H9 (cell line): ENCODE results near the gene FAM3C. TPM values are rescaled to one million over a fixed set of nuclear protein-coding genes. Genes with fewer than 3 reads are reported as not detected.

Source experiments
- DNase-seq: peaks from one replicate; pipeline ENCODE4 v3.0.0-alpha.2; 2017
- H2AFZ ChIP-seq: one replicate; pipeline ENCODE4 v1.6.1; 2013; ENCODE audit warnings: mild to moderate bottlenecking, low read length, control low read depth, moderate library complexity
- H2AK5ac ChIP-seq: 2 replicates; pipeline ENCODE4 v1.6.1; 2013; ENCODE audit warnings: low read length, control low read depth, mixed read lengths; ENCODE audit not compliant: insufficient read length
- H2BK120ac ChIP-seq: one replicate; pipeline ENCODE4 v1.6.1; 2013; ENCODE audit warnings: low read depth, mild to moderate bottlenecking, low read length, control low read depth, inconsistent platforms; ENCODE audit not compliant: poor library complexity, severe bottlenecking
- H2BK12ac ChIP-seq: 2 replicates; pipeline ENCODE4 v1.6.1; 2013; ENCODE audit warnings: low read length, control low read depth, mixed read lengths, low read depth; ENCODE audit not compliant: insufficient read length
- H2BK15ac ChIP-seq: 2 replicates; pipeline ENCODE4 v1.6.1; 2013; ENCODE audit warnings: low read depth, low read length, control low read depth
- H2BK20ac ChIP-seq: one replicate; pipeline ENCODE4 v1.6.1; 2013; ENCODE audit warnings: low read depth, mild to moderate bottlenecking, low read length, control low read depth, inconsistent platforms; ENCODE audit not compliant: poor library complexity, severe bottlenecking
- H2BK5ac ChIP-seq: 2 replicates; pipeline ENCODE4 v1.6.1; 2013; ENCODE audit warnings: low read length, control low read depth, mixed read lengths; ENCODE audit not compliant: insufficient read length
- H3K14ac ChIP-seq: 2 replicates; pipeline ENCODE4 v1.6.1; 2013; ENCODE audit warnings: low read length, control low read depth; ENCODE audit not compliant: insufficient read depth
- H3K18ac ChIP-seq: 2 replicates; pipeline ENCODE4 v1.6.1; 2013; ENCODE audit warnings: low read depth, mild to moderate bottlenecking, mixed read lengths, low read length, control low read depth; ENCODE audit not compliant: insufficient read length
- H3K23ac ChIP-seq: 2 replicates; pipeline ENCODE4 v1.6.1; 2013; ENCODE audit warnings: low read length, control low read depth, mixed read lengths, low read depth; ENCODE audit not compliant: insufficient read length
- H3K23me2 ChIP-seq: 2 replicates; pipeline ENCODE4 v1.6.1; 2013; ENCODE audit warnings: low read depth, mild to moderate bottlenecking, mixed read lengths, low read length, control low read depth; ENCODE audit not compliant: insufficient read length, poor library complexity, severe bottlenecking
- H3K27ac ChIP-seq: 2 replicates; pipeline ENCODE4 v1.5.1; 2013; ENCODE audit warnings: low read length, control low read depth, mixed read lengths, low read depth; ENCODE audit not compliant: insufficient read length
- H3K27me3 ChIP-seq: 2 replicates; pipeline ENCODE4 v1.6.1; 2013; ENCODE audit warnings: low read length, control low read depth, inconsistent platforms; ENCODE audit not compliant: insufficient read depth
- H3K4ac ChIP-seq: 2 replicates; pipeline ENCODE4 v1.6.1; 2013; ENCODE audit warnings: low read depth, mild to moderate bottlenecking, control low read depth, inconsistent platforms, low read length, moderate library complexity
- H3K4me1 ChIP-seq: 2 replicates; pipeline ENCODE4 v1.6.1; 2013; ENCODE audit warnings: low read length, control low read depth, inconsistent platforms; ENCODE audit not compliant: insufficient read depth
- H3K4me2 ChIP-seq: 2 replicates; pipeline ENCODE4 v1.6.1; 2013; ENCODE audit warnings: low read length, control low read depth, mixed read lengths; ENCODE audit not compliant: insufficient read length, insufficient read depth
- H3K56ac ChIP-seq: 2 replicates; pipeline ENCODE4 v1.6.1; 2013; ENCODE audit warnings: low read depth, mild to moderate bottlenecking, mixed read lengths, low read length, control low read depth; ENCODE audit not compliant: insufficient read length
- H3K79me1 ChIP-seq: 2 replicates; pipeline ENCODE4 v1.6.1; 2013; ENCODE audit warnings: low read depth, mild to moderate bottlenecking, moderate library complexity, low read length, control low read depth, inconsistent platforms; ENCODE audit not compliant: insufficient read depth, poor library complexity, severe bottlenecking
- H3K79me2 ChIP-seq: 2 replicates; pipeline ENCODE4 v1.6.1; 2013; ENCODE audit warnings: low read length, control low read depth, inconsistent platforms; ENCODE audit not compliant: insufficient read depth
- H3K9ac ChIP-seq: 2 replicates; pipeline ENCODE4 v1.6.1; 2013; ENCODE audit warnings: low read length, control low read depth, mixed read lengths; ENCODE audit not compliant: insufficient read length; ENCODE audit errors: extremely low read depth
- H3K9me3 ChIP-seq: one replicate; pipeline ENCODE4 v1.6.1; 2013; ENCODE audit warnings: low read depth, low read length, inconsistent platforms; ENCODE audit not compliant: control insufficient read depth
- H3T11ph ChIP-seq: one replicate; pipeline ENCODE4 v1.6.1; 2013; ENCODE audit warnings: mild to moderate bottlenecking, low read length, control low read depth, inconsistent platforms
- H4K20me1 ChIP-seq: one replicate; pipeline ENCODE4 v1.6.1; 2013; ENCODE audit not compliant: control insufficient read depth, insufficient read length, insufficient read depth
- H4K5ac ChIP-seq: 2 replicates; pipeline ENCODE4 v1.6.1; 2013; ENCODE audit warnings: low read depth, mild to moderate bottlenecking, mixed read lengths, low read length, control low read depth; ENCODE audit not compliant: insufficient read length
- H4K8ac ChIP-seq: replicated peaks from 2 replicates; pipeline ENCODE4 v1.6.1; 2013; ENCODE audit warnings: low read length, control low read depth, mixed read lengths, low read depth; ENCODE audit not compliant: insufficient read length
- H4K91ac ChIP-seq: 2 replicates; pipeline ENCODE4 v1.6.1; 2013; ENCODE audit warnings: low read depth, mild to moderate bottlenecking, moderate library complexity, mixed read lengths, low read length, control low read depth; ENCODE audit not compliant: insufficient read length
- H3K27ac Mint-ChIP-seq, 3 experiments: 2 replicates in 2 of 3; 3 replicates in 1 of 3; pipeline ENCODE4 v1.8.0; 2020 to 2021; ENCODE audit warnings: mixed read lengths in 3 of 3, mild to moderate bottlenecking in 1 of 3, moderate library complexity in 1 of 3
- H3K27me3 Mint-ChIP-seq: 2 replicates; pipeline ENCODE4 v1.8.0; 2021; ENCODE audit warnings: low read depth, mild to moderate bottlenecking, moderate library complexity, mixed read lengths
- H3K36me3 Mint-ChIP-seq, 3 experiments: 2 replicates in 2 of 3; 3 replicates in 1 of 3; pipeline ENCODE4 v1.8.0; 2020 to 2021; ENCODE audit warnings: low read depth in 3 of 3, mixed read lengths in 3 of 3; ENCODE audit not compliant: insufficient read depth in 1 of 3
- H3K4me1 Mint-ChIP-seq, 2 experiments: 2 replicates each; pipeline ENCODE4 v1.8.0; 2020; ENCODE audit warnings: mixed read lengths in 2 of 2
- H3K4me3 Mint-ChIP-seq, 2 experiments: 2 replicates in 1 of 2; 3 replicates in 1 of 2; pipeline ENCODE4 v1.8.0; 2020 to 2021; ENCODE audit warnings: mild to moderate bottlenecking in 2 of 2, mixed read lengths in 2 of 2, moderate library complexity in 1 of 2
- H3K9me3 Mint-ChIP-seq, 2 experiments: 2 replicates in 1 of 2; 3 replicates in 1 of 2; pipeline ENCODE4 v1.8.0; 2020; ENCODE audit warnings: mild to moderate bottlenecking in 2 of 2, mixed read lengths in 2 of 2, moderate library complexity in 1 of 2
- WGBS: extraction: QIAGEN DNeasy Blood & Tissue Kit; methylation state at CpG from one replicate; pipeline ENCODE4 v1.1.7; 2013; ENCODE audit warnings: missing lambda C conversion rate, low lambda C conversion rate, mixed read lengths; ENCODE audit not compliant: insufficient read length; ENCODE audit errors: extremely low coverage; 5-methylcytosine and 5-hydroxymethylcytosine counted together
- total RNA-seq: library from RNA; stranded (reverse); gene quantifications from 2 replicates; pipeline ENCODE4 v1.2.1, GENCODE V29; 2021
- TF ChIP-seq, protein P1 (sequence below): fragments of 200-600 bp; sonication (generic); conservative IDR thresholded peaks from 3 replicates; pipeline ENCODE4 v1.8.0; 2021; ENCODE audit warnings: antibody characterized with exemption, mild to moderate bottlenecking

The FAM3C gene
- total RNA-seq, 1 experiment from 2014 or later: 64.5 TPM

DNA sequence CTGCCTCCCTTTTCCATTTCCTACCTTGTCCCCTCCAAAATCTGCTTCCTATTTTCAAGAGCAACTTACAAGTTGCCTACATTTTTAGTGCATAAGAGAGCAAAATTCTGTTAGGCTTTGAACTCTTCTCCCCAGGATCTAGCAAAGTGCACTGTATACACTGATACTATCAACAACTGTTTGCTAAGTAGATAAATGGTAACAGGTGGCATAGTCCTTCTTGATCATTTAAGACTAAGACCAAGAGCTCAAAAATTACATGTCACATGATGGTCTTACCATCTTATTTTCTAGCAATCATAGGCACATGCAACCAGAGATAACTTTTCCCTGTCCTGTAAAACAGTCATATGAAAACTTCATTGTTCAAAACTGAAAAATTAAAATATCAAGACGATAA is 16.2 kb downstream of the FAM3C start:
- Histone ChIP-seq H3K4me2 (no peak overlapping the region), H3K23me2 (no peaks in the 10 kb centered on the region), H3K79me1 (no peaks in the 10 kb centered on the region), H3K4me1 (no peaks in the 10 kb centered on the region), H2AFZ (no peak overlapping the region), H4K5ac (no peak overlapping the region), H4K20me1 (no peaks in the 10 kb centered on the region), H2BK12ac (no peak overlapping the region), H3K18ac (no peak overlapping the region), H3K56ac (no peak overlapping the region), H4K8ac (no peak overlapping the region), H2BK15ac (no peak overlapping the region), H3K23ac (no peak overlapping the region), H3T11ph (no peak overlapping the region), H2BK120ac (no peak overlapping the region), H3K79me2 (peaks cover 3% of the 10 kb centered on the region; the same call in 1 of the 2 replicates), H2BK20ac (no peak overlapping the region), H4K91ac (no peak overlapping the region), H3K14ac (no peak overlapping the region), H3K9ac (no peak overlapping the region), H2AK5ac (no peak overlapping the region), H3K27ac (no peak overlapping the region), H2BK5ac (no peak overlapping the region), H3K4ac (no peak overlapping the region), H3K27me3 (no peaks in the 10 kb centered on the region), H3K9me3 (no peaks in the 10 kb centered on the region)
- 100% methylated on average over 1 of the region's 1 CpG for WGBS
- H3K27ac Mint-ChIP-seq: peak overlapping the region in 2 of 3 experiments; percentile 39 to 56; a peak in 2 of 7 replicates
- H3K36me3 Mint-ChIP-seq: peaks cover 5 to 34% (median 15%) of the 10 kb centered on the region in 3 experiments; a peak in 6 of 7 replicates
- H3K4me1 Mint-ChIP-seq: 0 out of 4 replicates have a peak, but pooled peaks cover 0 to 5% of the 10 kb centered on the region in 2 experiments
- TF ChIP-seq, protein P1, sequence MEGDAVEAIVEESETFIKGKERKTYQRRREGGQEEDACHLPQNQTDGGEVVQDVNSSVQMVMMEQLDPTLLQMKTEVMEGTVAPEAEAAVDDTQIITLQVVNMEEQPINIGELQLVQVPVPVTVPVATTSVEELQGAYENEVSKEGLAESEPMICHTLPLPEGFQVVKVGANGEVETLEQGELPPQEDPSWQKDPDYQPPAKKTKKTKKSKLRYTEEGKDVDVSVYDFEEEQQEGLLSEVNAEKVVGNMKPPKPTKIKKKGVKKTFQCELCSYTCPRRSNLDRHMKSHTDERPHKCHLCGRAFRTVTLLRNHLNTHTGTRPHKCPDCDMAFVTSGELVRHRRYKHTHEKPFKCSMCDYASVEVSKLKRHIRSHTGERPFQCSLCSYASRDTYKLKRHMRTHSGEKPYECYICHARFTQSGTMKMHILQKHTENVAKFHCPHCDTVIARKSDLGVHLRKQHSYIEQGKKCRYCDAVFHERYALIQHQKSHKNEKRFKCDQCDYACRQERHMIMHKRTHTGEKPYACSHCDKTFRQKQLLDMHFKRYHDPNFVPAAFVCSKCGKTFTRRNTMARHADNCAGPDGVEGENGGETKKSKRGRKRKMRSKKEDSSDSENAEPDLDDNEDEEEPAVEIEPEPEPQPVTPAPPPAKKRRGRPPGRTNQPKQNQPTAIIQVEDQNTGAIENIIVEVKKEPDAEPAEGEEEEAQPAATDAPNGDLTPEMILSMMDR: no peak
- H3K4me3 Mint-ChIP-seq: no peak overlapping the region
- no peak for DNase-seq
- no peaks in the 10 kb centered on the region for H3K27me3 Mint-ChIP-seq
- H3K9me3 Mint-ChIP-seq: no peaks in the 10 kb centered on the region
